PC-3 (cell line): ENCODE results near the gene KIF24. TPM values are rescaled to one million over a fixed set of nuclear protein-coding genes. Genes with fewer than 3 reads are reported as not detected.
A peak's percentile ranks its signal among the peaks of the same experiment; 100 is the strongest.

Source experiments
- ATAC-seq: fragments of 200-7000 bp; cut with Tn5 transposase; 2 replicates; pipeline ENCODE4 v1.9.1; 2020; ENCODE audit warnings: mild to moderate bottlenecking, moderate library complexity
- BruUV-seq: library from RNA; stranded (reverse); fragments of 400-500 nt; replicated peaks from 2 replicates; lab custom pipeline; 2021; lab: Mats Ljungman, UMichigan
- CTCF ChIA-PET: fragments of 300-600 bp; sonication (Branson Sonifier 250); formaldehyde crosslinking; loops from one replicate; lab custom pipeline; 2022; ENCODE audit warnings: antibody characterized with exemption; lab: Charles Lee
- POLR2A ChIA-PET: fragments of 300-600 bp; sonication (Branson Sonifier 250); formaldehyde crosslinking; loops from one replicate; lab custom pipeline; 2022; ENCODE audit warnings: antibody characterized with exemption; ENCODE audit not compliant: unreplicated experiment; lab: Charles Lee
- DNase-seq: peaks from one replicate; pipeline ENCODE4 v3.0.0-alpha.2; 2015
- H2AFZ ChIP-seq: fragments of 300-600 bp; sonication (generic); 2 replicates; pipeline ENCODE4 v1.6.0; 2016; ENCODE audit warnings: antibody characterized with exemption, low read length
- H3F3A ChIP-seq: fragments of 300-600 bp; sonication (generic); one replicate; pipeline ENCODE4 v1.6.0; 2017; ENCODE audit warnings: antibody characterized with exemption, low read length, control low read depth, mild to moderate bottlenecking; ENCODE audit not compliant: unreplicated experiment
- H3K27ac ChIP-seq: fragments of 300-600 bp; sonication (generic); 2 replicates; pipeline ENCODE4 v1.5.1; 2016; ENCODE audit warnings: mild to moderate bottlenecking, low read length
- H3K27me3 ChIP-seq: fragments of 300-600 bp; sonication (generic); 2 replicates; pipeline ENCODE4 v1.6.1; 2016; ENCODE audit warnings: low read length, mixed read lengths
- H3K36me3 ChIP-seq: fragments of 300-600 bp; sonication (generic); 2 replicates; pipeline ENCODE4 v1.6.1; 2016; ENCODE audit warnings: low read depth, mixed run types, low read length, mixed read lengths
- H3K4me1 ChIP-seq: fragments of 300-600 bp; sonication (generic); 2 replicates; pipeline ENCODE4 v1.5.1; 2016; ENCODE audit warnings: low read length; ENCODE audit not compliant: insufficient read depth
- H3K4me2 ChIP-seq: fragments of 300-600 bp; sonication (generic); 2 replicates; pipeline ENCODE4 v1.6.0; 2016; ENCODE audit warnings: low read length
- H3K4me3 ChIP-seq: fragments of 300-600 bp; sonication (generic); 2 replicates; pipeline ENCODE4 v1.5.1; 2016; ENCODE audit warnings: mild to moderate bottlenecking, low read length, mixed read lengths
- H3K79me2 ChIP-seq: fragments of 300-600 bp; sonication (generic); 2 replicates; pipeline ENCODE4 v1.6.1; 2017; ENCODE audit warnings: low read length, mixed read lengths
- H3K9ac ChIP-seq: fragments of 300-600 bp; sonication (generic); 2 replicates; pipeline ENCODE4 v1.6.0; 2016; ENCODE audit warnings: mild to moderate bottlenecking, low read length
- H3K9me2 ChIP-seq: fragments of 300-600 bp; sonication (generic); replicated peaks from 2 replicates; pipeline ENCODE4 v1.6.1; 2016; ENCODE audit warnings: mixed run types, low read length, mixed read lengths
- H3K9me3 ChIP-seq: fragments of 300-600 bp; sonication (generic); 2 replicates; pipeline ENCODE4 v1.6.1; 2016; ENCODE audit warnings: low read length, mixed read lengths
- H4K20me1 ChIP-seq: fragments of 300-600 bp; sonication (generic); 2 replicates; pipeline ENCODE4 v1.6.1; 2016; ENCODE audit warnings: low read length, mixed read lengths
- EZH2 ChIP-seq: fragments of 300-600 bp; sonication (generic); IDR thresholded peaks from one replicate; pipeline ENCODE4 v1.6.1; 2017; ENCODE audit warnings: antibody characterized with exemption, mild to moderate bottlenecking, low read length; ENCODE audit not compliant: unreplicated experiment
- EZH2phosphoT487 ChIP-seq: fragments of 300-600 bp; sonication (generic); IDR thresholded peaks from 2 replicates; pipeline ENCODE4 v1.6.1; 2018; ENCODE audit warnings: mild to moderate bottlenecking, antibody characterized with exemption, low read length, borderline replicate concordance
- intact Hi-C: fragments of 100-400 bp; cut with micrococcal nuclease; formaldehyde crosslinking; loops from 2 replicates; pipeline ENCODE4 v1.9.0; 2023
- total RNA-seq: library from RNA; depleted of rRNA; stranded (reverse); fragments of >200 nt; gene quantifications from 2 replicates; pipeline ENCODE4 v1.2.3, GENCODE V29; 2014
- TF ChIP-seq, protein P1 (sequence below): fragments of 300-600 bp; sonication (generic); conservative IDR thresholded peaks from 2 replicates; pipeline ENCODE4 v1.5.1; 2017; ENCODE audit warnings: antibody characterized with exemption, low read depth, mild to moderate bottlenecking, low read length

KIF24 gene
- total RNA-seq, 1 experiment from 2014 or later = 4.7 TPM

DNA sequence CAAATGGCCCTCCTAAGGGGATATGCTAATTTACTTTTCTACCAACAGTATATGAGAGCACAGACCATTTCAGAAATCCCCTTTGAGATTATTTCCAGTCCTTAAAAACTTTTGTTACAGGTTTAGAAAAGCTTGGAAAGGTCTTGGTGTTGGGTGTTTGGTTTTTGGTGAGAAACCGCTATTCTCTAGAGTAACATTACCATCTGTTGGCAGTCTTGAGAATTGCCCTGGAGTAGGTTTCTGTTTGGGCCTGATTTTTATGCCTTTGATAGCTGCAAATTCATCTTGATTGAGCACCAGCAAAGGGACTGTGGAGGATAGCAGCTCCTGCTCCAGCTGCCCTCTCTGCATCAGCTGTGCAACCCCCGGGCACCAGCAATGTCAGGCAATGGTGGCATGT, 8.3 kb upstream of the KIF24 start:
- Histone ChIP-seq H3K9me2 (no peaks in the 10 kb centered on the region), H3F3A (no peaks in the 10 kb centered on the region), H4K20me1 (no peaks in the 10 kb centered on the region), H2AFZ (no peak overlapping the region), H3K27ac (no peak overlapping the region), H3K36me3 (no peaks in the 10 kb centered on the region; the same call in 1 of the 2 replicates), H3K9me3 (no peaks in the 10 kb centered on the region), H3K79me2 (peaks cover 8% of the 10 kb centered on the region; the same call in 1 of the 2 replicates), H3K4me3 (no peak overlapping the region), H3K9ac (no peak overlapping the region), H3K4me1 (peaks cover 4% of the 10 kb centered on the region; the same call in 1 of the 2 replicates), H3K27me3 (no peaks in the 10 kb centered on the region), H3K4me2 (no peak overlapping the region)
- CTCF ChIA-PET = interaction anchor here (0.5 to 0.9 kb wide), 2 partner anchors 38 to 82 kb away, joined by 3 to 5 read pairs; no protein-coding TSS in a partner anchor
- ATAC-seq (no peak), DNase-seq (peak; percentile 5)
- TF ChIP-seq EZH2 = no peak
- TF ChIP-seq, protein P1, sequence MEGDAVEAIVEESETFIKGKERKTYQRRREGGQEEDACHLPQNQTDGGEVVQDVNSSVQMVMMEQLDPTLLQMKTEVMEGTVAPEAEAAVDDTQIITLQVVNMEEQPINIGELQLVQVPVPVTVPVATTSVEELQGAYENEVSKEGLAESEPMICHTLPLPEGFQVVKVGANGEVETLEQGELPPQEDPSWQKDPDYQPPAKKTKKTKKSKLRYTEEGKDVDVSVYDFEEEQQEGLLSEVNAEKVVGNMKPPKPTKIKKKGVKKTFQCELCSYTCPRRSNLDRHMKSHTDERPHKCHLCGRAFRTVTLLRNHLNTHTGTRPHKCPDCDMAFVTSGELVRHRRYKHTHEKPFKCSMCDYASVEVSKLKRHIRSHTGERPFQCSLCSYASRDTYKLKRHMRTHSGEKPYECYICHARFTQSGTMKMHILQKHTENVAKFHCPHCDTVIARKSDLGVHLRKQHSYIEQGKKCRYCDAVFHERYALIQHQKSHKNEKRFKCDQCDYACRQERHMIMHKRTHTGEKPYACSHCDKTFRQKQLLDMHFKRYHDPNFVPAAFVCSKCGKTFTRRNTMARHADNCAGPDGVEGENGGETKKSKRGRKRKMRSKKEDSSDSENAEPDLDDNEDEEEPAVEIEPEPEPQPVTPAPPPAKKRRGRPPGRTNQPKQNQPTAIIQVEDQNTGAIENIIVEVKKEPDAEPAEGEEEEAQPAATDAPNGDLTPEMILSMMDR = peak; percentile 44
- intact Hi-C loops = no loop called here
- POLR2A ChIA-PET = no interaction called here
- no TSS peak for BruUV-seq

DNA sequence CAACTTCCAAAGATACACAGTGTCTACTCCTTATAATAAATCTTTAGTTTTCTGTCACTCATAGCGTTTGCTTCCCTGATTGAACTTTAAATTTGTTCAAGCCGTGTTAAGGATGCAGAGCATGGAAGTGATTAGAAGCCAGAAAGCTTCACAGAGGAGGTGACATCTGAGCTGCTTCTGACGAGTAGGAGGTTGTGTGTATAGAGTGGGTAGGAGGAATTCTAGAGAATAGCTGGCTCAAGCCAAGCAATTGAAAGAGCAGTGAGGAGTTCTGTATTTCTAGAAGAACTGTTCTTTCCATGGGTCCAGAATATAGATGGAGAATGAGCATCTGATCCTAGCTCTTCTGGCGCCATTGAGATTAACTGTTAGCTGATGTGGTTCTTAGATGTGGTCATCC, 6.3 kb upstream of the KIF24 start:
- no peak overlapping the region for H2AFZ ChIP-seq
- DNase-seq (no peak), ATAC-seq (no peak)
- CTCF ChIA-PET = no interaction called here
- H3F3A ChIP-seq = no peaks in the 10 kb centered on the region
- no peak overlapping the region for H3K9ac ChIP-seq
- intact Hi-C loops = no loop called here
- no peak overlapping the region for H3K4me2 ChIP-seq
- H3K9me2 ChIP-seq = no peaks in the 10 kb centered on the region
- no peak overlapping the region for H3K27ac ChIP-seq
- TF ChIP-seq, protein P1 = no peak
- TF ChIP-seq EZH2phosphoT487 (no peak), EZH2 (no peak)
- peaks cover 9% of the 10 kb centered on the region; the same call in 1 of the 2 replicates for H3K79me2 ChIP-seq
- H3K9me3 ChIP-seq = no peaks in the 10 kb centered on the region
- no peaks in the 10 kb centered on the region; the same call in 1 of the 2 replicates for H3K36me3 ChIP-seq
- H3K27me3 ChIP-seq = no peaks in the 10 kb centered on the region
- no peaks in the 10 kb centered on the region for H4K20me1 ChIP-seq
- POLR2A ChIA-PET = interaction anchor here (0.7 kb wide), 1 partner anchor 44 kb away, joined by 6 read pairs; no protein-coding TSS in a partner anchor
- H3K4me3 ChIP-seq = no peak overlapping the region
- no TSS peak for BruUV-seq
- peaks cover 11% of the 10 kb centered on the region; the same call in 1 of the 2 replicates for H3K4me1 ChIP-seq

- no peaks in the 10 kb centered on the region for H3K9me2 ChIP-seq
- DNase-seq (no peak), ATAC-seq (no peak)
- H3K9me3 ChIP-seq = no peaks in the 10 kb centered on the region
- POLR2A ChIA-PET = no interaction called here
- H2AFZ ChIP-seq = no peak overlapping the region
- BruUV-seq = no TSS peak
- intact Hi-C loops = no loop called here
- H3K27ac ChIP-seq = no peak overlapping the region
- no peaks in the 10 kb centered on the region for H3F3A ChIP-seq
- no peaks in the 10 kb centered on the region for H3K27me3 ChIP-seq
- no peak overlapping the region for H3K4me3 ChIP-seq
- no peaks in the 10 kb centered on the region; the same call in 1 of the 2 replicates for H3K36me3 ChIP-seq
- H3K4me1 ChIP-seq = peaks cover 12% of the 10 kb centered on the region; the same call in 1 of the 2 replicates
- H4K20me1 ChIP-seq = no peaks in the 10 kb centered on the region
- peaks cover 13% of the 10 kb centered on the region; the same call in 1 of the 2 replicates for H3K79me2 ChIP-seq
- H3K4me2 ChIP-seq = no peak overlapping the region
- no peak overlapping the region for H3K9ac ChIP-seq
- TF ChIP-seq, protein P1 = no peak
- TF ChIP-seq EZH2 = no peak
- TF ChIP-seq EZH2phosphoT487 = no peak
- CTCF ChIA-PET = no interaction called here
Observed at GRCh38 chr9:34334916-34335315, 5.8 kb upstream of the KIF24 start.
